Smooth muscle cell of the brain vasculature (primary cell): ENCODE measurements around the gene ADAMTS15.

Source experiments
- DNase-seq: peaks from one replicate; pipeline ENCODE4 v3.0.0-alpha.2; 2012; ENCODE audit warnings: low read depth, low spot score

ADAMTS15 gene

DNA sequence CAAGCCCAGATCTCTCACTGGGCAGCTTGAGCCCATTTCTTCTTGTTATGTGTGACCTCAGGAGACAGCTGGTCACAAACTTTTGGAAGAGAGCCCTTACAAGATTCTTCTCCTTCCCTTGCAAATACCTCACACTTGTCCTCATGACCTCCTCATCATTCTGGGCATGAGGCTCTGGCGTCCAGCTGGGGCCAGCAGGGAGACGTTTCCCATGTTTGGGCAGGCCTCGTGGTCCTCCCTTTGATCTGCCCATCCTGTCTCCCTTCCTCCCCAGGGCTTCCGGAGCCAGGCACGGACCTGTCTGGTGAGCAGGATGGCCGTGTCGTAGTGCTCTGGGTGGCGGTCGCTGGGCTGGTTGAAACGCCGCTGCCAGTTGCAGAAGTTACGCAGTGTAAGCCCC lies 29.7 kb upstream of the ADAMTS15 start:
- DNase-seq = peak; percentile 55

DNA sequence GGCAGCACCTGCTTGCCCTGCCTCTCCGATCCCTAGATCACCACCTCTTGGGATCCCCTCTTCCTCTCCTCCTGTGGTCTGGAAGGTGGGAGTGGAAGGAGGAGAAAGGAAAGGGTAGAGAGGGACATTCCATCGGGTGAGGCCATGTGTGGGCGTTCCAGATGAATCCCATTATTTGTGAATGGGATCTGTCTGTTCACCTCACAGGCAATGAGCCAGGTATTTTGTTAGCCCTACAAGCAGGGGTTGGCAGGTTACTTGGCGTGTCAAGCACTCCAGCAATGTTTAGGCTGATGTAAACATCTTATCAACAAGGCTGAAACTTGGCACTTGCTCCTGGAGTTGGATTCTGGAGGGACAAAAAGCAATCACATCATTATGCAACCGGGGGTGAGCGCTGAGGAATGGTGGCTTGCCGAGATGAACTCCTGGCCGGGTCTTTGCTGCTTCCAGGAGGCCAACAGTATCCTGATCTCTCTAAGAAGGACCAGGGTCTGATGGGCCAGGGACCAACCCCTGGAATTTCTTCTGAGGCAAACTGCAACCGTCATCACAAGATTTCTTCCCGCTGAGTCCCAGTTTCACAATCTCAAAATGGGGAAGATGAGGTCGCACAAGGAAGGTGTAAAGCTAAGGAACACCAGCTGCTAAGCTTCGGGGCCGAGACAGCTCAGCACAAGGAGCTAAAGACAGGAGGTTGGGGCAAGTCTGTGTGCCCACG lies 27.8 kb upstream of the ADAMTS15 start:
- no peak for DNase-seq

DNA sequence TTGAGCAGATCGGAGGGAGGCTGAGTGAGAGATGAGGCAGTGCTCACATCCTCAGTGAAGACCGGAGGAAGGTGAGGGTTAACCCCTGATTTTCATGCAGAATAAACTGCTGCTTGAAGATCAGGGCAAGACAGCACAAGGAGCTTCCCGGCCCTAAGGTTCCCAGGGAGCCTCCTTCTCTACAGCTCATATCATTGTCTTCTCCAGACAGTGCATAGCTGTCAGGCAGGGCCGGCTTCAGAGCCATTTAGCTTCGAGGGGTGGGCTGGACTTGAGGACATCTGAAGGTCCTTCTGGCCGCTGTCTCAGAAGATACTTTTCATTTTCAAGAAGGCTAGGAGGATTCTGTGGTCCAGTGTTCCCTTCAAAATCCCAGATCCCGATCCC lies 27.3 kb upstream of the ADAMTS15 start:
- DNase-seq = no peak

DNA sequence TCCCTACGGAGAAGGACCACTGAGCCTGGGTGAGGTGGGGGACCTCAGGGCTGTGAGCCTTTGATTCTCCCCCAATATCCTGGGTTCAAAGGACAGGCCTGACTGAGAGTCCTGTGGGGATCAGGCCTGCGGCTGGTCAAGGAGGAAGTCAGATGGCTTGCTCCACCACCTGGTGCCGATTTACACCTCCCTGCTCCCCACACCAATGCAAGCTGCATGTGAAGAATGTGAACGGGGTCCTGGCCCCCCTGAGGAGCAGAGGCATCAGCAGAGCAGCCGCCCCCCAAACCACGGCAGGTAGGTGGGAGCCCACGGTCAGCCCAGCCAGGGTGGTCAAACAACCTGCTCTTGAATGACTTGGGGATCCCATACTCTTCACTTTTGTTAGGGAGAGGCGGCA lies 26.7 kb upstream of the ADAMTS15 start:
- DNase-seq = no peak

DNA sequence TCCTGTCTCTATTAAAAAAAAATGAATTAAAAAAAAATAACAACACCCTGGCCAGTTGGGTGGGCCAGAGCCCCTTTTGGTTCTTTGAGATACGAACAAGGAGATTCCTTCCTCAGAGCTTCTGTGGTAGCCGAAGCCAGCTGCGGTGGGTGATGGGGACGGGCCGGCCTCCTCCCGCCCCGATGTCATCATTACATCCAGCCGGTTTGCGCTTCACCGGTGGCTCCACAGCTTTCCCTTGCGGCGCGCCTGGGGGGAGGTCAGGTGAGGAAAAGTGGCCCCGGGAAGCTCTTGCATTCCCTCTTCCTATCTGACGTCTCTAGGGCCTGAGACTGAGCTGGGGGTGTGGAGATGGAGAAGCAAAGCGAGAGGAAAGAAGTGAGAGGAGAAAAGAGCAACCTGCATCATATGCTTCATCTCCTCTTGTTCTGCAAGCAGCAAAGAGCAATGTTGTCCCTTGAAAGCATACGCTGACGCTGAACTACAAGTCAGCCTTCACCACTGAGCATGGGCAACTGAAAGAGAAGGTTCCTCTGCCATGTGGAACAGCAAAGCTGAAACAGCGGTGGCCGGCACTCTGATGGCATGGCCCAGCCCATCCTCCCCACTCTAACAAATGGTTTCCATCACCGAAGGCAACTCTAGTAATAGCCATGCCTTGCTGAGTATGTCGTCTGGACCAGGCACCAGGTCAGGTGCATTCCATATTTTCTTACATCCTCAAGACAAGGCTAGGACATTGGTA lies 26.0 kb upstream of the ADAMTS15 start:
- DNase-seq = no peak

DNA sequence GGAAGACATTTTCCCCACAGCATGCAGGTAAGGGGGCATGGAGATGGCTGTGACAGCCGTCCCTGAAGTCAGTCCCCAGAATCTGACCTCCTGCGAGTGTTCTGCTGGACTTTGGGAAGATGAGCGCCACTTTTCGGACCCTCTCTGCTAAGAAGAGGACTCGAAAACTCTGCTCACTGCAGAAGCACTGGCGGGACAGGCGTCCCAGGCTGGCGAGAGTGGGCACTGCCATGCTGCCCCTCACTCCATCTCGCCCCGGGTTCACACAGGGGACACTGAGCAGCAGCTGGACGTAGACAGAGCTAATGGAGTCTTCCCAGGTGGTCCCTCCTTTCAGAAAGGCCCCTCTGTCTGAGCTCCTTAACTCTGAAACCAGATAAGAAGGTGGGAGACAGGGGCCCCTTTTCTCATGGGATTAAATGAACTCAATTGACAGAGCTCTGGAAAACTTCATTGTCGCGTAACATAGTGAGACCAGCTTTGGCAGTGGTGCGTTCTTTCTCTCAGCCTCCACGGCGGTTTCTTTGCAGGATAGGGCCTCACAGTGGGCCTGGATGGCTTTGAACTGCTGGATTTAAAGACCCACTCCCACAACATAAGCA lies 24.8 kb upstream of the ADAMTS15 start:
- DNase-seq = no peak

DNA sequence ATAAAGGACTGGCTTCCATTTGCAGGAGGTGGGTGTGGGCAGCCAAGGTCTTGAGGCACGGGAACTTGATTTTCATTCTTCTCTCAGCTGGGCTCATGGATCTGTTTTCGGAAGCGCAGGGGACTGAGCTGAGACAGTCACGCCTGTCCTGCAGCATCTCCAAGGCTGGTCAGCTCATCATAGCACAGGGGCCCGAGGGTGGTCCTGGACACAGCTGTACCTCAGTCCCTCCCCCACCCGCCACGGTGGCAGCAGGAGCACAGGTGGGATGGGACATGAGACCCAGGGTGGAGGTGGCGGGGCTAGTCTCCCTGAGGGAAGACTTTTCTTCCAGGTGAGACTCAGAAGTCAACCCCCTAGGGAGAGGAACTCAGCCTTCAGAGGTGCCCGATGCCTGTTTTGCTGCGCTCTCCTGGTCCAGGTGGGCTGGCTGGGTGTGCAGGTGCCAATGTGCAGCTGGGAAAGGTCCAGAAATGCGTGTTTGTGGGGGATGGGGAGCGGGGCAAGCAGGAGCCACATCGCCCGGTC lies 23.8 kb upstream of the ADAMTS15 start:
- no peak for DNase-seq

DNA sequence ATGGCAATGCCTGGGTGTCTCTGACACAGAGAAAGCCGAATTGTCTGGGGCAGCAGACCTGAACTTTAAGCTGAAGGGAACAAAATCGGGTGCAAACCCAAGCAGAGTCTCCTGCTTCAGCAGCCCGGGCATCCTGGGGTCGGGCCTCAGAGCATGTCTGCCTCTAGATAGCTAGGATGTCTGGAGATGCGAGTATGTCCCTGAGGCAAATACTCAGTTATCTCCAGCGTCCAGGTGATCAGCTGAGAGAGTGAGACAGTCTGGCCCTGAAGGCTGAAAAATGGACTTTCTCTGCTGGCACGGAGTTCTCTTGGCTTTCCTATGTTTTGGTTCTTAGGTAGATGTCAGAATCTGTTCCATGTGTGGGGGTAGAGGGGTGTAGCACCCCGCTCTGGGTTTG lies 23.3 kb upstream of the ADAMTS15 start:
- no peak for DNase-seq

DNA sequence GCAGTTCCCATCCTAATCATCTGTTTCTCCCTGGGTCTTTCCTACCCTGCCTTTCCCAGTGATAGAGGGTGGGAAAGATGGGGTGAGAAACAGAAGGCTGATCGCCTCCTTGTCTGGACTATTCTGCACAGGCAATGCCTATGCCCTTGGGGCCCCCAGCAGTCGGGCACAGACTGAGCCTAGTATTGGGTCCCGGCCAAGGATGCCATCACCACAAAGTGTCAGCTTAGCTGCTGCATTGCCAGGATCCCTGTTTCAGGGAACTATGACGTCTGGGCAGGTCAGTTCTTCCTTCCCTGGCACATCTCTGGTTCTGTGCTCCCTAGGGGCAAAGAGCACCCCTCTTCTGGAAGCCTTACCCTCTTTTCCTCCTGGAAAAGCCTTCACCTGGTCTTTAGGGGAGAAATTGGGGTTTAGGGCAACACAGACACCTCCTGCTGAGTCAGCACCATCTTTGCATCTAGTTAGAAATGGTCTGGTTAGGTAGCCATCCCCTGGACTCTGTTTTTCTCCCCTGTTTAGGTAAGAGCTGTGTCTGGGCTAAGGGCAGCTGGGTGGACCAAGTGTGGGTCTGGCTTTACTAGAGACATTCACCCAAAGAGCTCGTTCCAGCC lies 22.1 kb upstream of the ADAMTS15 start:
- DNase-seq = no peak

DNA sequence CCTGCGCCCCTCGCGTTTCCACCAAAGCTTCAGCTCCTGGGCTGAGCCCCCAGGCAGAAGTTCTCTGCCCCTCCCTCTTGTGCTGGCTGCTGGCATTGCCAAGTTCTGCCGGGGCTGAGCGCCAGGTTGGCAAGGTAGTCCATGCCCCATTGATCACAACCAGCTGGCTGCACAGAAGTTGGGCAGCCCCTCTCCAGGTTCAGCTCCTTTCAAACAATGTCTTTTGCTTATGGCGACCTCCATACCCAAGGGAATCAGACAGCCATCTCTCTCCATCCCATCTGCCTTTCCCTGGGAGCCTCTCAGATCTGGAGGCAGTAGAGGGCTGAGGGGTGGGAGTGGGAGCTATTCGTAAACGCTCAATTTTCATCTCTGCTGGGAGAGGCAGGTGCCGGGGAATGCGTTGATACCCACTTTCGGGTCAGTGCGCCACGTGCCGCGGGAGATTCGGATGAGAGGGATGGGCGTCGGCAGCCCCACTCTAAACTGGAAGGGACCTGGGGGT lies 21.6 kb upstream of the ADAMTS15 start:
- DNase-seq = no peak

DNA sequence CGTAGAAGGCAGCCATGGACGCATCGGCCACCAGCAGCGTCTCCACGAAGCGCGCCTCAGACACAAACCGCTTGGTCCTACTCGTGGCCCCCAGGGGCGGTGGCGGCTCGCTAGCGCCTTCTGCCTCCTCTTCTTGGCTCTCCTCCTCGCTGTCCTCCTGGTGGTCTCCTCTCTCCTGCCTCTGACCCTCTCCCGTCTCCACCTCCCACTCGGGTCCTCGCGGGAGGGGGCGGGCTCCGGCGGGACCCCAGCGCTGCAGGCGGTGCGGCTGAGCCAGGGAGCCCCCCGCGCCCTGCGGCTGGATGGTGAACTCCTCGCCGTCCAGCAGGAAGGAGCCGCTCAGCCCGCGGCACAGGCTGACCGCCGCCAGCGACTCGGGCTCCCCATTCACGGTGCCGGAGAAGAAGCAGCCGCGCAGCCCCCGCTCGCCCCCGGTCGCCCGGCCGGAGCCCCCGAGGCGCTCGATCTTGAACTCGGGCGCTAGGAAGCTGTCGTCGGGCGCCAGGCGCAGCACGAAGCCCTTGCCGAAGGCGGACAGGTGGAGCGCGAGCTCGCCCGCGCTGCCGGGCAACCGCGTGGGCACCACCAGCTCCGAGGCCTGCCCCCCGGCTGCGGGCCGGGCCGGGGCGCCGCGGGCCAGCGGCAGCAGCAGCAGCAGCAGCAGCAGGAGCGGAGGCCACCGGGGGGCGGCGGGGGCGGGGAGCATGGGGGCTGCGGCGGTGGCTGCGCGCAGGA lies 20.7 kb upstream of the ADAMTS15 start:
- no peak for DNase-seq

DNA sequence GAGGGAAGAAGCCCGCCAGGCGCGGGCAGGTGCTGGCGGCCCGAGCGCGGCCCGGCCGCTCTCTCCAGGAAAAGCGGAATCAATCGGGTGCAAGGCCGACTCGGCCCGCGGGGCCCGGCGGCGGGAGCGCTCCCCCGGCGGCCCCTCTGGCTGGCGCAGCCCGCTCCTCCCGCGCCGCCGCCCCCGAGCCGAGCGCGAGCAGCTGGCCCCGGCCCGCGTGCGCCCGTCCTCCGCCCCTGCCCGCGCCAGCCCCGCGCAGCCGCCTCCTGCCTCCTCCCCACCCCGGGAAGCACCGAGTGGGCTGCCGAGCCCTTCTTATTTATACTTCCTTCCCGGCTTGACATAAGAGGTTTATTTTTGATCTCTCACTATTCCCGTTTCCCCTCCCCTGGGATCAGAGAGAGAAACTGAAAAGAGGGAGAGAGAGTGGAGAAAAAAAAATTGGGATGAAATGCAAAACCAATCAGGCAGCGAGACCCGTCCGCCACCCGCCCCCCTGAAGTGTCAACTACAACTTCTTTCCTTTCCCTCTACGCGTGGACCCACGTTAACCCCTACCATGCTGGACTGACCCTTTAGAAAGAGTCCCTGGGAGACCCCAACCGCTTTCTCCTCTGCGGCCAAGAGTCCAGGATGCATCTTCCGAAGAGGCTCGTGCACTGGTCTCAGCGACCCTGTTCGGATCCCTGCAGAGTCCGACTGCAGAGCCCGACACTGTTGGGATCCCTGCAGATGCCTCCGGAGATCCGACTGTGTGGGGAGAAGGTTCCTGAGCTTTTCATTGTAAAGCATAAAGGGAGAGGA lies 19.9 kb upstream of the ADAMTS15 start, which contains the start of gene ADAMTS8:
ADAMTS8 (minus strand) TSS at position 294 of the 804 bp plus-strand sequence. CDS start 323 bp downstream, outside the sequence.
- no peak for DNase-seq

DNA sequence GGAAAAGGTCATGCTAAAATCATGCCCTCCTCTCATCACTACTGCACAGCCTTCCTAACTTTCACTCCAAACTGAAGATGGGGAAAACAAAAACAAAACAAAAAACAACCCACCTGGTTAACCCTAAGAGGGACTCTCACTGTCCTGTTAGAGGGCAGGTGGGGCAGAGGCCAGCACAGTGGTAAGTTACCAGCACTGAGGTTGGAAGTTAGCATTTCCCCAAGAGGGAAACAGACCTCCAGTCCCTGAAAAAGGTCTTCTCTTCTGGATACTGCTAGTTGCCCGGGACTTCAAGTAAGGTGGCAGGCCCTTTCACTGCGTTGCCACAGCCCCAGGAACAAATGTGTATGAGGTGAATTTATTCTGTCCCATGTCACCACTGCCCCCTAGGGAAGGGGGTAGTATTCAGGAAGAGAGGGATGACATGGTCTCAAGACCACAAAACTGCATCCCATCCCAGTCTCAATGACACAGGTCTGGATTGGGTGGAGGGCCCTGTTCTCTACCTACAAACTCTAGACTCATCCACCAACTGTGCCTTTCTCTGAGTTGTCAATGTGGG lies 19.2 kb upstream of the ADAMTS15 start:
- DNase-seq = no peak

DNA sequence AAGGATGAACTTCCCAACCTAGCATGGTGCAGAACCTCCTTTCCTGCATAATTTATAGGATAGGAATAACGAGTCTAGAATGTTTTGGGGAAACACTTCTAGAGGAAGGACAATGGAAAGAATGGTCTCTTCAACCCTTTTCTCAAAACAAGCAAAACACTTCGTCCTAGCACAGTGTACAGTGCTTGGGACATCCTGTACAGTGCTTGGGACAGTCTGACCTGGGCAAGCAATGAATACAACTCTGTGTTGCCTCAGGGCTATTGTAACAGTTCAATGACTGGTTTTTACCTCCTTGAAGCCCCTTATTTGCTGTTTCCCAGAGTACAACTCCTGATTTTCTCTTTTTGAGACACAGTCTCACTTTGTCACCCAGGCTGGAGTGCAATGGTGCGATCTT lies 18.5 kb upstream of the ADAMTS15 start:
- DNase-seq = no peak

DNA sequence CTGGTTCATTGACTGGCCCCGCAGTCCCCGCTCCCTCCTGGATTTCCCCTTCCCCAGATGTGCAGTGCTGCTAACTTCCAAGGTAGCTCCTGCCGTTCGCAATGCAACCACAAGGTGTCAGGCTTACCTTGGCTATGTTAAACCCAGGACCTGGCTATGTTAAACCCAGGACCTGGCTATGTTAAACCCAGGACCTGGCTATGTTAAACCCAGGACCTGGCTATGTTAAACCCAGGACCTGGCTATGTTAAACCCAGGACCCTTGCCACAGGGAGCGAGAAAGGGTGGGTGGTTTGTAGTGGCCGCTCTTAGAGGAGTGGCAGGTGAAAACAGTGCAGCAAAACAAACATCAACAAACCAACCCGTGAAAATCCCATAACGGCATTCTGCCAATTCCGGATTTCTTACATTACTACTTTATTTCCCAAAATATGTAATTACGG lies 17.1 kb upstream of the ADAMTS15 start:
- peak; percentile 57 for DNase-seq

DNA sequence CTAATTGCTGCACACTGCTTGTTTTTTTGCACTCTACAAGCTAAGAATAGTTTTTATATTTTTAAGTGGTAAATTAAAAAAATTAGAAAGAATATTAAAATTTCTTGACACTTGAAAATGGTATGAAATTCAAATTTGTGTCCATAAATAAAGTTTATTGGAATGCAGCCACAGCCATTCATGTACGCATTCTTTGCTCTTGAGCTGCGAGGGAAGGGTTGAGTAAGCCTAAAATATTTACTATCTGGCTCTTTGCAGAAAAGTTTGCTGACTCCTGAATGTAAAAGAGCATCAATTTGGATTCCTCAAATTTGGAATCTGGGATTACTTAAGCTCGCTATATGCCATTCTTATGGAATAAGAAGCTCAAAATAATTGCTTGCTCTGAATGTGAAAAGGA lies 16.6 kb upstream of the ADAMTS15 start:
- DNase-seq = no peak

DNA sequence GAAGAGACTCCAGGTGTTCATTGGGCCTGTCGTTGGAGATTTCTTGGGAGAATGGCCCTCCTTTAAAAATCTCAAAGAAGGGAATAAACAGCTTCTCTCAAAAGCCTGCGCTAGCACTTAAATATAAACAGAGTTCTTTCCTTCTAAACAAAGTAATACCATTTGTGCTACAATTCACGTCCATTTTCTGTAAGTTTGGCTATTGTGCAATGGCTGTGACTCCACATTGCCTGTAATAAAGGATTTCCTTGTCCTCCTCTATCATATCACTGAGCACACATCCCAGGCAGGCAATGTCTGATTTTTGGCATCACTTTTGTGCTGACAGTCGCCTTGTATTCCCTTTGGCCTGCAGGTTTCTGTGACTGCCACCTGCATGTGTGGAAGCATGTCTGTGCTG lies 15.1 kb upstream of the ADAMTS15 start:
- DNase-seq = no peak

DNA sequence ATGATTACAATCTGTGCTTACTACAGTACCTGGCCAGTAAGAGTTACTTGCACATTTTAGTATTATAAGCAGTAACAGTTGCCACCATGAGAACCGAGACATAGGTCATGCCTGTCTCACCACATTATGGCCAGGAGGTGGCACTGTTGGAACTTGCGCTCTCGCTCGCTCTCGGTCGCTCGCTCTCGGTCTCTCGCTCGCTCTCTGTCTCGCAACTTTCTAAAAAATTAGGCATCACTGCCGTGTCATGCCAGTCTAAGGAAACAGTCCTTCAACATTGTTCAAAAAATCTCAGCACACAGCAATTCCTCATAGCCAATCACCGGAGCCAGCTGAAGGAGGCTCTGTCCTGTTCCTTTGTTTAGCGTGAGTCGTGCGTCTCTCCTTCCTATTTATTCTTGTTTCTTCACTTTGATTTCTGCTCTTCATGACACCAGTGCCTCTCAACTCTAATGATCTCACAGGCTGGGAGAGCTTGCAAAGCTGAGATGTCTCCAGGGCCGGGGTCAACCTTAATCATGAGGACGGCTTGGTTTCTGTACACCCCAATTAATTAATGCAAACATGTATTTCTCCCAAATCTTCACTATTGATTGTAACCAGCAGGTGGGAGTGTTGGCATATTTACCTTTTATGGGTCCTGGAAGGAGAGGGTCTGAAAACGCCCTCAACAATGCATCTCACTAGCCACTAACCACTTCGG lies 13.8 kb upstream of the ADAMTS15 start:
- DNase-seq = peak; percentile 71

DNA sequence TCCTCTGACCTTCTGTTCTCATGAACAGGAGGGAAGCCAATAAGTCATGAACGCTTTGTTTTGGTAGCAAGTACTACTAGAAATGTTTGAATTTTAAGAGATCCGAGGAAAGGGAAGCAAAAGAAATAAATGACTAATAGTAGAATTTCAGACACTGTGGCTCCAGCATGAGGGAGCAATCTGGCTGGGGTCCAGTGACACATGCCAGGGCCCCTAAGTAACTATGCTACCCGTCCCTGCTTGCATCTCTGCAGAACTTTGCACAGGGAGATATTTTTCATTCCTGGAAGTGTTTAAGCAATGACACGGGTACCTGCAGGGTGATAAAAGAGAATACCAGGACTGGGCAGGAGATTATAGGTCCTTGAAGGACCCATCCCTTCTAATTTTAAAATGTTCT lies 12.8 kb upstream of the ADAMTS15 start:
- DNase-seq = no peak
